ENCODE data around the gene JAKMIP2.
"Not testable (repeated sequence)": the region's sequence is repeated elsewhere in the genome, so short reads cannot be mapped to it uniquely, and the experiment has no call there.

GRCh38 chr5:147580418-147580817 is 202.1 kb downstream of the JAKMIP2 start:
- TF ChIP-seq TSHZ2 (CRISPR knock-in tag; IDR thresholded peaks at IDR 0.05); POU6F1 (CRISPR knock-in tag; IDR thresholded peaks at IDR 0.05; ENCODE audit: borderline replicate concordance, low read depth): not testable (repeated sequence)

Data from SK-N-SH treated with all-trans-retinoic acid at 6 μM for 48 hours (cell line).